Stimulated activated CD4-positive, alpha-beta T cell treated with anti-CD3 and anti-CD28 coated beads, TNF-alpha, amount 100 ng/mL, for 1 hour (primary cell): ENCODE results near the gene UBE2M.
"Not testable (repeated sequence)": the region's sequence is repeated elsewhere in the genome, so short reads cannot be mapped to it uniquely, and the experiment has no call there.

ENCODE experiments used
- DNase-seq, 3 donors: peaks; one replicate each; pipeline ENCODE4 v3.0.0-alpha.2; 2020; ENCODE audit warnings: low read depth in 3 of 3, low spot score in 1 of 3

UBE2M gene

GRCh38 chr19:58542641-58543372, 15.6 kb downstream of the UBE2M start:
- DNase-seq = not testable (repeated sequence)

- not testable (repeated sequence) for DNase-seq
Measured at GRCh38 chr19:58539169-58539559, 19.2 kb downstream of the UBE2M start.

GRCh38 chr19:58538257-58539168, 19.9 kb downstream of the UBE2M start:
- DNase-seq = no peak

- no peak for DNase-seq
Measured at GRCh38 chr19:58536852-58537798, 21.3 kb downstream of the UBE2M start.

- DNase-seq = no peak
Measured at GRCh38 chr19:58535857-58536256, 22.6 kb downstream of the UBE2M start.

GRCh38 chr19:58531034-58531840, 27.2 kb downstream of the UBE2M start:
- no peak for DNase-seq

GRCh38 chr19:58529405-58529804, 29.0 kb downstream of the UBE2M start:
- no peak for DNase-seq

- no peak for DNase-seq
Measured at GRCh38 chr19:58522709-58523108, 35.7 kb downstream of the UBE2M start.

GRCh38 chr19:58521651-58522050, 36.8 kb downstream of the UBE2M start:
- no peak for DNase-seq

- no peak for DNase-seq
Measured at GRCh38 chr19:58520257-58520599, 38.2 kb downstream of the UBE2M start.

- DNase-seq = peak; percentile 75 to 88 (median 78)
Measured at GRCh38 chr19:58519355-58520256, 38.8 kb downstream of the UBE2M start, which contains the start of gene ZBTB45. Gene ZBTB45 (minus strand): TSS chr19:58519810. CDS start chr19:58517673, 2,137 bp downstream.

GRCh38 chr19:58519087-58519354, 39.4 kb downstream of the UBE2M start:
- no peak for DNase-seq

- DNase-seq = no peak
Measured at GRCh38 chr19:58518256-58519086, 39.9 kb downstream of the UBE2M start.

GRCh38 chr19:58516964-58517833, 41.2 kb downstream of the UBE2M start:
- DNase-seq = no peak

- DNase-seq = no peak
Measured at GRCh38 chr19:58516246-58516836, 42.1 kb downstream of the UBE2M start.

GRCh38 chr19:58515259-58515658, 43.2 kb downstream of the UBE2M start:
- DNase-seq = no peak

GRCh38 chr19:58514564-58515022, 43.8 kb downstream of the UBE2M start:
- DNase-seq = no peak
